Measurements from ENCODE around the gene LDLRAP1. TPM values are rescaled to one million over a fixed set of nuclear protein-coding genes. Genes with fewer than 3 reads are reported as not detected.
"Not testable (repeated sequence)": the region's sequence is repeated elsewhere in the genome, so short reads cannot be mapped to it uniquely, and the experiment has no call there.

LDLRAP1 gene
- total and polyA plus RNA-seq, 2 donors (not counting 1 experiment from before 2014, with no cell fraction given): 22.7 to 24.3 TPM

GRCh38 chr1:25588786-25589185 is 45.4 kb downstream of the LDLRAP1 start:
- H3K4me3 Mint-ChIP-seq; H3K9me3 Mint-ChIP-seq (ENCODE audit: insufficient read depth); H3K79me2 ChIP-seq (ENCODE audit: control insufficient read depth, insufficient read depth, low read length); CTCF ChIA-PET; H3K4me2 ChIP-seq (replicated peaks; ENCODE audit: low read depth, low read length, poor library complexity, severe bottlenecking); POLR2A ChIA-PET; H3K9me3 ChIP-seq (ENCODE audit: control extremely low read depth in 1 of 3, control insufficient read depth in 2 of 3, insufficient read depth in 1 of 3, low read length in 2 of 3); ATAC-seq (ENCODE audit: low read depth); H3K36me3 ChIP-seq (replicated peaks in 1 of 2; ENCODE audit: control extremely low read depth in 1 of 2, control insufficient read depth in 1 of 2, extremely low read depth in 1 of 2, insufficient read depth in 2 of 2, low read length in 1 of 2); H3K4me3 ChIP-seq (ENCODE audit: control extremely low read depth in 1 of 5, extremely low read depth in 1 of 5, insufficient read depth in 1 of 5, low read depth in 2 of 5, low read length in 4 of 5); DNase-seq; H4K20me1 ChIP-seq (ENCODE audit: control insufficient read depth, insufficient read depth, low read length, poor library complexity, severe bottlenecking); H3K27ac ChIP-seq (ENCODE audit: low read length in 2 of 2); H3K27ac Mint-ChIP-seq; H3K27me3 ChIP-seq (replicated peaks in 1 of 4; ENCODE audit: control extremely low read depth in 1 of 4, control insufficient read depth in 3 of 4, insufficient read depth in 4 of 4, low read length in 3 of 4); intact Hi-C loops (cut with micrococcal nuclease); H3K9ac ChIP-seq (ENCODE audit: low read length); H3K27me3 Mint-ChIP-seq; H2AFZ ChIP-seq (ENCODE audit: insufficient read depth, low read depth, low read length, poor library complexity, severe bottlenecking): not testable (repeated sequence)
- H3K4me1 Mint-ChIP-seq: peaks cover 27% of the 10 kb centered on the region
- peaks cover 23 to 25% of the 10 kb centered on the region in 2 donors for H3K4me1 ChIP-seq (ENCODE audit: control insufficient read depth in 2 of 2, insufficient read depth in 2 of 2, low read length in 2 of 2)
- 73% methylated on average over 10 of the region's 13 CpGs for WGBS (ENCODE audit: insufficient coverage)

DNA sequence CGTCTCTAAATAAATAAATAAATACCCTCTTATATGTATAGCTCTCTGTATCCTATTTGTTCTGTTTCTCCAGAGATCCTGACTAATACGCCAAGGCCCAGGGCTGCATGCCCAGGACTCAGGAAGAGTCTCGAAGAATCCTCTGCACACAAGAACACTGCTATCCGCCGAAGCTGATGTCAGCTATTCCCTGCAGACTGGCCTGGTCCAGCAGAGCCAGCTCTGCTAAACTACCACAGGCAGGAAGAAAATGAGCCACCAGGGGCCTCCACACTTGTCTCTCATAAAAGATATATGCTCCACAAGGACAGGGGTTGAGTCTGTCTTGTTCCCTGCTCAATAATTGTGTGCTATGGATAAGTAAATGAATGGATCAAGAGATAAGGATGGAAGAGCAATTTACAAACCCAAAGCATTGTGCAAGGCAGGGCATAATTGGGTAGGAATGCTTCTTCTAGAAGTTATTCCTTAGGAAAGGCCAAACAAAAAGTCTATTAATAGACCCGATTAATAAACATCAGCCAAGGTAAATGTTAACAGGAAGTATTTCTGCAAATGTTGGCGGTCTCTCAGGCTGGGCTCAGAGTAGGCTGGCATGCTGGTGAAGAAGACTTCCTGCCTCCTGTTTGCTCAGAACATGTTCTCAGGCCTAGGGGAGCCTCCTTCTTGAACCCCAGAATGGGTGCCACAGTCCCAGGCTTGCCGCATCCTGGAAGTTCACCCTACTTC is 46.9 kb downstream of the LDLRAP1 start:
- no peak for TF ChIP-seq EZH2 (IDR thresholded peaks at IDR 0.05; ENCODE audit: borderline replicate concordance, insufficient read depth, low read depth, low read length, poor library complexity, severe bottlenecking)
- no peak for TF ChIP-seq CTCF (IDR thresholded peaks at IDR 0.05)
- CTCF ChIA-PET: no interaction called here
- WGBS (ENCODE audit: insufficient coverage): 80% methylated on average over 6 of the region's 8 CpGs
- POLR2A ChIA-PET: no interaction called here
- no peaks in the 10 kb centered on the region for H3K27me3 ChIP-seq (replicated peaks in 1 of 4; ENCODE audit: control extremely low read depth in 1 of 4, control insufficient read depth in 3 of 4, insufficient read depth in 4 of 4, low read length in 3 of 4)
- no peaks in the 10 kb centered on the region for H3K9me3 Mint-ChIP-seq (ENCODE audit: insufficient read depth)
- no peak overlapping the region for H3K4me2 ChIP-seq (replicated peaks; ENCODE audit: low read depth, low read length, poor library complexity, severe bottlenecking)
- peaks cover 11 to 13% of the 10 kb centered on the region in 2 donors for H3K4me1 ChIP-seq (ENCODE audit: control insufficient read depth in 2 of 2, insufficient read depth in 2 of 2, low read length in 2 of 2)
- H3K27me3 Mint-ChIP-seq: peaks cover 20% of the 10 kb centered on the region
- H3K4me3 ChIP-seq (ENCODE audit: control extremely low read depth in 1 of 5, extremely low read depth in 1 of 5, insufficient read depth in 1 of 5, low read depth in 2 of 5, low read length in 4 of 5): no peak overlapping the region
- H3K4me1 Mint-ChIP-seq: peaks cover 21% of the 10 kb centered on the region
- no peaks in the 10 kb centered on the region for H3K79me2 ChIP-seq (ENCODE audit: control insufficient read depth, insufficient read depth, low read length)
- peaks cover 0 to 5% (median 0%) of the 10 kb centered on the region in 3 donors for H3K9me3 ChIP-seq (ENCODE audit: control extremely low read depth in 1 of 3, control insufficient read depth in 2 of 3, insufficient read depth in 1 of 3, low read length in 2 of 3)
- DNase-seq: no peak
- intact Hi-C loops (cut with micrococcal nuclease): no loop called here
- no peak overlapping the region for H3K4me3 Mint-ChIP-seq
- no peak overlapping the region for H2AFZ ChIP-seq (ENCODE audit: insufficient read depth, low read depth, low read length, poor library complexity, severe bottlenecking)
- no peak for ATAC-seq (ENCODE audit: low read depth)
- no peak overlapping the region for H3K9ac ChIP-seq (ENCODE audit: low read length)
- H3K36me3 ChIP-seq (replicated peaks in 1 of 2; ENCODE audit: control extremely low read depth in 1 of 2, control insufficient read depth in 1 of 2, extremely low read depth in 1 of 2, insufficient read depth in 2 of 2, low read length in 1 of 2): no peaks in the 10 kb centered on the region
- H3K27ac ChIP-seq (ENCODE audit: low read length in 2 of 2): no peak overlapping the region
- no peak overlapping the region for H3K27ac Mint-ChIP-seq
- H4K20me1 ChIP-seq (ENCODE audit: control insufficient read depth, insufficient read depth, low read length, poor library complexity, severe bottlenecking): no peaks in the 10 kb centered on the region

All from B cell (primary cell).